Skeletal muscle satellite cell (primary cell): Measurements from ENCODE around the gene ITPR2.
A peak's percentile ranks its signal among the peaks of the same experiment; 100 is the strongest.

Source experiments
- H3K27me3 ChIP-seq: 2 replicates; pipeline ENCODE4 v1.7.0; 2013; ENCODE audit warnings: low read length; ENCODE audit not compliant: control insufficient read depth, insufficient read depth
- H3K36me3 ChIP-seq: 2 replicates; pipeline ENCODE4 v1.7.0; 2013; ENCODE audit warnings: mild to moderate bottlenecking, control low read depth, low read length; ENCODE audit not compliant: insufficient read depth
- H3K4me1 ChIP-seq: 2 replicates; pipeline ENCODE4 v1.7.0; 2013; ENCODE audit warnings: low read length; ENCODE audit not compliant: control insufficient read depth, insufficient read depth
- H3K4me2 ChIP-seq: 2 replicates; pipeline ENCODE4 v1.7.0; 2013; ENCODE audit warnings: mild to moderate bottlenecking, low read length
- H3K4me3 ChIP-seq: 2 replicates; pipeline ENCODE4 v1.7.0; 2013; ENCODE audit warnings: low read length
- H3K9ac ChIP-seq: 2 replicates; pipeline ENCODE4 v1.7.0; 2013; ENCODE audit warnings: mild to moderate bottlenecking, low read depth, low read length, moderate library complexity
- H3K9me3 ChIP-seq: replicated peaks from 2 replicates; pipeline ENCODE4 v1.7.0; 2013; ENCODE audit warnings: mild to moderate bottlenecking, control low read depth, low read length

The ITPR2 gene

GRCh38 chr12:26379777-26380467, 453.1 kb downstream of the ITPR2 start:
- H3K9me3 ChIP-seq = no peaks in the 10 kb centered on the region
- no peaks in the 10 kb centered on the region for H3K27me3 ChIP-seq
- H3K9ac ChIP-seq = no peak overlapping the region
- H3K36me3 ChIP-seq = no peaks in the 10 kb centered on the region
- no peak overlapping the region for H3K4me2 ChIP-seq
- H3K4me3 ChIP-seq = no peak overlapping the region
- no peaks in the 10 kb centered on the region for H3K4me1 ChIP-seq

GRCh38 chr12:26378711-26379110, 454.3 kb downstream of the ITPR2 start:
- Histone ChIP-seq H3K4me3 (no peak overlapping the region), H3K9me3 (no peaks in the 10 kb centered on the region)

GRCh38 chr12:26374934-26375680, 457.9 kb downstream of the ITPR2 start:
- Histone ChIP-seq H3K27me3 (no peaks in the 10 kb centered on the region), H3K9me3 (no peaks in the 10 kb centered on the region), H3K4me3 (no peak overlapping the region), H3K4me1 (peaks cover under 1% of the 10 kb centered on the region), H3K9ac (no peak overlapping the region), H3K36me3 (no peaks in the 10 kb centered on the region), H3K4me2 (no peak overlapping the region)

More at GRCh38 chr12:26378711-26379110, 454.3 kb downstream of the ITPR2 start:
- Histone ChIP-seq H3K4me1 (no peaks in the 10 kb centered on the region), H3K36me3 (no peaks in the 10 kb centered on the region), H3K9ac (no peak overlapping the region), H3K27me3 (no peaks in the 10 kb centered on the region), H3K4me2 (no peak overlapping the region)

- H3K9ac ChIP-seq = no peak overlapping the region
- H3K4me3 ChIP-seq = no peak overlapping the region
- H3K36me3 ChIP-seq = no peaks in the 10 kb centered on the region
- no peaks in the 10 kb centered on the region for H3K27me3 ChIP-seq
- peaks cover 12% of the 10 kb centered on the region for H3K4me1 ChIP-seq
- no peak overlapping the region for H3K4me2 ChIP-seq
- no peaks in the 10 kb centered on the region for H3K9me3 ChIP-seq
These were observed 459.1 kb downstream of the ITPR2 start for GRCh38 chr12:26373606-26374495.

- H3K4me3 ChIP-seq = no peak overlapping the region
- peaks cover 12% of the 10 kb centered on the region for H3K4me1 ChIP-seq
- no peaks in the 10 kb centered on the region for H3K9me3 ChIP-seq
These were observed 460.1 kb downstream of the ITPR2 start for GRCh38 chr12:26372866-26373265.

GRCh38 chr12:26370098-26370497, 462.9 kb downstream of the ITPR2 start:
- H3K4me3 ChIP-seq = no peak overlapping the region
- H3K9me3 ChIP-seq = no peaks in the 10 kb centered on the region
- no peak overlapping the region for H3K9ac ChIP-seq
- peak overlapping the region; percentile 26 for H3K4me2 ChIP-seq
- no peaks in the 10 kb centered on the region for H3K36me3 ChIP-seq
- peaks cover 12% of the 10 kb centered on the region for H3K4me1 ChIP-seq
- no peaks in the 10 kb centered on the region for H3K27me3 ChIP-seq

More at GRCh38 chr12:26372866-26373265, 460.1 kb downstream of the ITPR2 start:
- no peak overlapping the region for H3K9ac ChIP-seq
- no peak overlapping the region for H3K4me2 ChIP-seq
- no peaks in the 10 kb centered on the region for H3K36me3 ChIP-seq
- no peaks in the 10 kb centered on the region for H3K27me3 ChIP-seq

GRCh38 chr12:26369588-26369987, 463.4 kb downstream of the ITPR2 start:
- H3K4me1 ChIP-seq = peaks cover 12% of the 10 kb centered on the region
- H3K36me3 ChIP-seq = no peaks in the 10 kb centered on the region
- peak overlapping the region; percentile 26 for H3K4me2 ChIP-seq
- H3K9me3 ChIP-seq = no peaks in the 10 kb centered on the region
- no peaks in the 10 kb centered on the region for H3K27me3 ChIP-seq
- no peak overlapping the region for H3K9ac ChIP-seq
- H3K4me3 ChIP-seq = no peak overlapping the region

GRCh38 chr12:26367991-26368730, 464.8 kb downstream of the ITPR2 start:
- Histone ChIP-seq H3K9ac (no peak overlapping the region), H3K9me3 (no peaks in the 10 kb centered on the region), H3K27me3 (no peaks in the 10 kb centered on the region), H3K36me3 (no peaks in the 10 kb centered on the region), H3K4me2 (no peak overlapping the region), H3K4me3 (no peak overlapping the region), H3K4me1 (peaks cover 12% of the 10 kb centered on the region)

GRCh38 chr12:26361964-26362363, 471.0 kb downstream of the ITPR2 start:
- H3K9ac ChIP-seq = no peak overlapping the region
- H3K4me3 ChIP-seq = no peak overlapping the region
- H3K9me3 ChIP-seq = no peaks in the 10 kb centered on the region
- H3K27me3 ChIP-seq = no peaks in the 10 kb centered on the region
- H3K36me3 ChIP-seq = no peaks in the 10 kb centered on the region
- no peak overlapping the region for H3K4me2 ChIP-seq
- no peaks in the 10 kb centered on the region for H3K4me1 ChIP-seq

GRCh38 chr12:26360062-26360461, 472.9 kb downstream of the ITPR2 start:
- Histone ChIP-seq H3K9ac (no peak overlapping the region), H3K4me2 (no peak overlapping the region), H3K4me1 (no peaks in the 10 kb centered on the region), H3K4me3 (no peak overlapping the region), H3K27me3 (no peaks in the 10 kb centered on the region), H3K9me3 (no peaks in the 10 kb centered on the region), H3K36me3 (no peaks in the 10 kb centered on the region)

- Histone ChIP-seq H3K27me3 (no peaks in the 10 kb centered on the region), H3K36me3 (no peaks in the 10 kb centered on the region), H3K4me3 (no peak overlapping the region), H3K4me1 (no peaks in the 10 kb centered on the region), H3K9me3 (no peaks in the 10 kb centered on the region), H3K9ac (no peak overlapping the region), H3K4me2 (no peak overlapping the region)
These were observed 473.4 kb downstream of the ITPR2 start for GRCh38 chr12:26359576-26359975.
